Stimulated activated naive CD4-positive, alpha-beta T cell (primary cell): ENCODE results near the gene RSAD1.

Experiments
- DNase-seq, 6 experiments: peaks; one replicate each; lab custom pipeline; 2025; lab: John Stamatoyannopoulos, UW

Gene RSAD1

GRCh38 chr17:50519141-50519834 lies 40.6 kb downstream of the RSAD1 start:
- no peak for DNase-seq

GRCh38 chr17:50520483-50520882 lies 41.8 kb downstream of the RSAD1 start:
- no peak for DNase-seq

GRCh38 chr17:50521514-50521913 lies 42.9 kb downstream of the RSAD1 start:
- DNase-seq = no peak

GRCh38 chr17:50522766-50523165 lies 44.1 kb downstream of the RSAD1 start:
- DNase-seq = no peak

- no peak for DNase-seq
These were observed 44.5 kb downstream of the RSAD1 start for GRCh38 chr17:50523208-50523607.

- no peak for DNase-seq
These were observed 46.2 kb downstream of the RSAD1 start for GRCh38 chr17:50524838-50525237.

GRCh38 chr17:50527155-50527762 lies 48.6 kb downstream of the RSAD1 start:
- DNase-seq = no peak

GRCh38 chr17:50527949-50528474 lies 49.4 kb downstream of the RSAD1 start:
- DNase-seq = no peak

GRCh38 chr17:50529849-50530248 lies 51.2 kb downstream of the RSAD1 start:
- no peak for DNase-seq

GRCh38 chr17:50531428-50532025 lies 52.9 kb downstream of the RSAD1 start:
- DNase-seq = no peak

- no peak for DNase-seq
These were observed 53.9 kb downstream of the RSAD1 start, which contains the start of gene EPN3 for GRCh38 chr17:50532452-50533024. TSS of gene EPN3 (plus strand) at chr17:50532735. CDS start at chr17:50536557, 3,822 bp downstream.

GRCh38 chr17:50533185-50533584 lies 54.5 kb downstream of the RSAD1 start:
- no peak for DNase-seq

- DNase-seq = no peak
These were observed 55.1 kb downstream of the RSAD1 start for GRCh38 chr17:50533720-50534148.

- DNase-seq = no peak
These were observed 55.7 kb downstream of the RSAD1 start for GRCh38 chr17:50534222-50534978.

- DNase-seq = no peak
These were observed 56.3 kb downstream of the RSAD1 start for GRCh38 chr17:50534979-50535326.

GRCh38 chr17:50535407-50535806 lies 56.7 kb downstream of the RSAD1 start:
- no peak for DNase-seq
